OCI-LY3 (cell line): ENCODE results near the gene ASTN2.

Experiments
- H2AFZ ChIP-seq: fragments of 200-600, 300-600 bp; shearing (Covaris generic); 2 replicates; pipeline ENCODE4 v1.6.0; 2014; ENCODE audit warnings: antibody characterized with exemption, low read depth, low read length
- H3K27ac ChIP-seq: fragments of 200-600, 300-600 bp; sonication (generic); 2 replicates; pipeline ENCODE4 v1.5.1; 2014; ENCODE audit warnings: mild to moderate bottlenecking, low read length, moderate library complexity, mixed read lengths
- H3K27me3 ChIP-seq: fragments of 200-600, 300-600 bp; sonication (generic); 2 replicates; pipeline ENCODE4 v1.6.1; 2014; ENCODE audit warnings: low read depth, low read length, mixed read lengths
- H3K36me3 ChIP-seq: fragments of 200-600, 300-600 bp; sonication (generic); replicated peaks from 2 replicates; pipeline ENCODE3; 2014; ENCODE audit warnings: low read depth, low read length, mixed read lengths
- H3K4me1 ChIP-seq: fragments of 300-600, 200-600 bp; sonication (generic); 2 replicates; pipeline ENCODE4 v1.6.1; 2014; ENCODE audit warnings: low read length, mixed read lengths
- H3K4me2 ChIP-seq: fragments of 200-600, 300-600 bp; sonication (generic); 2 replicates; pipeline ENCODE4 v1.6.1; 2014; ENCODE audit warnings: low read length, mixed read lengths
- H3K4me3 ChIP-seq: fragments of 300-600, 200-600 bp; sonication (generic); 2 replicates; pipeline ENCODE4 v1.5.1; 2014; ENCODE audit warnings: antibody characterized with exemption, mild to moderate bottlenecking, low read length, moderate library complexity
- H3K79me2 ChIP-seq: fragments of 300-600, 200-600 bp; shearing (Covaris generic); 2 replicates; pipeline ENCODE4 v1.6.1; 2014; ENCODE audit warnings: mild to moderate bottlenecking, low read length, mixed read lengths
- H3K9ac ChIP-seq: fragments of 300-600, 200-600 bp; shearing (Covaris generic); 2 replicates; pipeline ENCODE4 v1.6.0; 2014; ENCODE audit warnings: mild to moderate bottlenecking, low read length, moderate library complexity
- H3K9me3 ChIP-seq: fragments of 200-600, 300-600 bp; shearing (Covaris generic); 2 replicates; pipeline ENCODE4 v1.6.1; 2014; ENCODE audit warnings: low read length, mixed read lengths; ENCODE audit not compliant: insufficient read depth
- H4K20me1 ChIP-seq: fragments of 200-600, 300-600 bp; sonication (generic); 2 replicates; pipeline ENCODE4 v1.6.1; 2016; ENCODE audit warnings: low read length, mixed read lengths; ENCODE audit not compliant: insufficient read depth
- CTCF ChIP-seq: fragments of 200-600, 300-600 bp; sonication (generic); IDR thresholded peaks from 2 replicates; pipeline ENCODE4 v1.5.1; 2014; ENCODE audit warnings: antibody characterized with exemption, low read length, low read depth
- EZH2phosphoT487 ChIP-seq: fragments of 200-600 bp; shearing (Covaris generic); IDR thresholded peaks from 2 replicates; pipeline ENCODE4 v1.6.1; 2018; ENCODE audit warnings: antibody characterized with exemption, mixed run types, low read depth

Gene ASTN2

DNA sequence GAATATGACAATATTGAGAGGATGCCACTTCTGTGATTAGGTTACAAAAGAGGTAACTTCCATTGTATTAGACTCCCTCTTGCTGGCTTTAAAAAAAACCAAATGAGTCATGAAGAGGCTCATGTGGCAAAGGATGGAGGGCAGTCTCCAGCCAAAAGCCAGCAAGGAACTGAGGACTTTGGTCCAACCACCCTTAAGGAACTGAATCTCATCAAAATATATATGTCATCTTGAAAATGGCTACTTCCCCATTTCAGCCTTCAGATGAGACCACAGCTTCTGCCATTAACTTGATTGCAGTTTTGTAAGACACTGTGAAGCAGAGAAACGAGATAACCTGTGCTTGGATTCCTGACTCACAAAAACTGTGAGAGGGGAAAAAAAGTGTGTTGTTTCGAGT lies 743.3 kb downstream of the ASTN2 start:
- no peak overlapping the region for H3K4me3 ChIP-seq

DNA sequence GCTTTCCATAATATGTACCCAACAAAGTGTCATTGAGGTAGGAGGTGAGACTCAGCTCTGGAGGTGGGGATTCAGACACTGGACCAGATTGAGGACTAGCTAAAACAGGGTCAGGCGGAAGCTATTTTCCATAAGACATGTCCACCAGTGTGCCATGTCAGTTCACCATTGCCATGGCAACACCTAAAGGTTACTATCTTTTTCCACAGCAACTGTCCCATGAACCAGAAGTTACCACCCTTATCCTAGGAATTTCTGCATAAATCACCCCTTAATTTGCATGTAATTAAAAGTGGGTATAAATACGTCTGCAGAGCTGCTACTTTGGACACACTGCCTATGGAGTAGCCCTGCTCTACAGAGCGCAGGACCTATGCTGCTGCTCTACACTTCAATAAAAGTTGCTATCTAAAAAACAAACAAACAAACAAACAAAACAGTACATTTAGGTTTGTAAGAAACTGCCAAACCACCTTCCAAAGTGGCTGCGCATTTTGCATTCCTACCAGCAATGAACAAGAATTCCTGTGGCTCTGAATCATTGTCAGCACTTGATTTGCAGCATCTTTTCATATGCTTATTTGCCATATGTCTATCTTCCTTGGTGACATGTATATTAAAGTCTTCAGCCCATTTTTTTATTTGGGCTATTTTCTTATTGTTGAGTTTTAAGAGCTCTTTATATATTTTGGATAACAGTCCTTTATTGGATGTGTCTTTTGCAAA lies 745.7 kb downstream of the ASTN2 start:
- no peaks in the 10 kb centered on the region for H3K4me1 ChIP-seq
- no peak overlapping the region for H3K27ac ChIP-seq
- H3K9me3 ChIP-seq, result peaks cover 13% of the 10 kb centered on the region
- H3K79me2 ChIP-seq, result no peaks in the 10 kb centered on the region
- H3K9ac ChIP-seq, result no peak overlapping the region
- no peak overlapping the region for H3K4me2 ChIP-seq
- H4K20me1 ChIP-seq, result no peaks in the 10 kb centered on the region
- no peak for TF ChIP-seq EZH2phosphoT487
- TF ChIP-seq CTCF, result no peak
- H3K27me3 ChIP-seq, result no peaks in the 10 kb centered on the region
- peaks cover 8% of the 10 kb centered on the region for H3K36me3 ChIP-seq
- no peak overlapping the region for H3K4me3 ChIP-seq
- H2AFZ ChIP-seq, result no peak overlapping the region

More for the DNA sequence above, 743.3 kb downstream of the ASTN2 start:
- Histone ChIP-seq H3K27ac (no peak overlapping the region), H3K4me2 (no peak overlapping the region), H3K4me1 (no peaks in the 10 kb centered on the region), H2AFZ (no peak overlapping the region), H3K36me3 (peaks cover 14% of the 10 kb centered on the region), H3K27me3 (no peaks in the 10 kb centered on the region), H3K79me2 (no peaks in the 10 kb centered on the region), H3K9ac (no peak overlapping the region), H3K9me3 (peaks cover 13% of the 10 kb centered on the region), H4K20me1 (no peaks in the 10 kb centered on the region)
- TF ChIP-seq CTCF (no peak), EZH2phosphoT487 (no peak)

GRCh38 chr9:116663581-116663980 lies 751.3 kb downstream of the ASTN2 start:
- H3K27me3 ChIP-seq, result no peaks in the 10 kb centered on the region
- H3K27ac ChIP-seq, result no peak overlapping the region
- H3K79me2 ChIP-seq, result no peaks in the 10 kb centered on the region
- H3K9ac ChIP-seq, result no peak overlapping the region
- no peaks in the 10 kb centered on the region for H3K4me1 ChIP-seq
- no peak overlapping the region for H3K4me2 ChIP-seq
- TF ChIP-seq EZH2phosphoT487, result no peak
- no peak for TF ChIP-seq CTCF
- H3K4me3 ChIP-seq, result no peak overlapping the region
- H2AFZ ChIP-seq, result no peak overlapping the region
- H4K20me1 ChIP-seq, result peaks cover 3% of the 10 kb centered on the region; the same call in 1 of the 2 replicates
- no peaks in the 10 kb centered on the region for H3K9me3 ChIP-seq
- H3K36me3 ChIP-seq, result no peaks in the 10 kb centered on the region

DNA sequence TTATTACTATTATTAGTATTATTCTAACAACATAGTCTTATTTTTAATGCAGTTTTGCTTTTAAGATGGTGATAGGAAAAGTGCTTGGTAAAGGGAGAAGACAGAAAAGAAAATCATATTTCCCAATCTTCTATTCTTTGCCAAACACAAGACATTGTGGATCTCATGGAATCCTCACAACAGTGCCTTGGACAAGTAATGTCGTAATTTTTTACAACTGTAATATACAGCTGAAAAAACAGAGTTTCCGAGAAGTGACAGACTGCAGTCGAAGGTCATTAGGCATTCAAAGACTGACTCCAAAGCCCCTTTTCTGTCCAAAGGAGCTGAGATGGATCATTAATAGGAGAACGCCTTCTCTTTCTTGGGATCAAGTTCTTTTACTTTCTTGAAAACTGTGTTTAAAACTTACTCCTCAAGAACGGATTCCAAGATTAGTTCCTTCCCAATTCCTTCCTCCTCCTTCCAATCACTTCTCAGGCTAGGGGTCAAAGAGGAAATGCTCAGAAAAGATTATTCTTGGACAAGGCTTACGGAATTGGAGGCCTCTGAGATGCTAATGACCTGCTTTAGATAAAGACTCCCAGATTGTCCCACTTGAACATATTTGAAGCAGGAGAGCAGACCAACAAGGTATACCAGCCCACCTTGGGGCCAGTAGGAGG lies 752.1 kb downstream of the ASTN2 start:
- no peak overlapping the region for H2AFZ ChIP-seq
- H3K4me2 ChIP-seq, result no peak overlapping the region
- no peaks in the 10 kb centered on the region for H3K4me1 ChIP-seq
- no peak for TF ChIP-seq CTCF
- no peak for TF ChIP-seq EZH2phosphoT487
- H3K79me2 ChIP-seq, result no peaks in the 10 kb centered on the region
- no peak overlapping the region for H3K9ac ChIP-seq
- H3K4me3 ChIP-seq, result no peak overlapping the region
- H3K27me3 ChIP-seq, result no peaks in the 10 kb centered on the region
- H4K20me1 ChIP-seq, result peaks cover 3% of the 10 kb centered on the region; the same call in 1 of the 2 replicates
- H3K36me3 ChIP-seq, result no peaks in the 10 kb centered on the region
- no peak overlapping the region for H3K27ac ChIP-seq
- no peaks in the 10 kb centered on the region for H3K9me3 ChIP-seq
